GM19372 (cell line): ENCODE results near the gene ACTN1.

ENCODE experiments used
- ATAC-seq: cut with Tn5 transposase; IDR thresholded peaks from one replicate; pipeline ENCODE4 v1.9.1; 2021; ENCODE audit warnings: mild to moderate bottlenecking, low read depth, moderate library complexity; ENCODE audit not compliant: unreplicated experiment

ACTN1 gene

GRCh38 chr14:68938271-68939150, 40.6 kb downstream of the ACTN1 start:
- ATAC-seq, result no peak

DNA sequence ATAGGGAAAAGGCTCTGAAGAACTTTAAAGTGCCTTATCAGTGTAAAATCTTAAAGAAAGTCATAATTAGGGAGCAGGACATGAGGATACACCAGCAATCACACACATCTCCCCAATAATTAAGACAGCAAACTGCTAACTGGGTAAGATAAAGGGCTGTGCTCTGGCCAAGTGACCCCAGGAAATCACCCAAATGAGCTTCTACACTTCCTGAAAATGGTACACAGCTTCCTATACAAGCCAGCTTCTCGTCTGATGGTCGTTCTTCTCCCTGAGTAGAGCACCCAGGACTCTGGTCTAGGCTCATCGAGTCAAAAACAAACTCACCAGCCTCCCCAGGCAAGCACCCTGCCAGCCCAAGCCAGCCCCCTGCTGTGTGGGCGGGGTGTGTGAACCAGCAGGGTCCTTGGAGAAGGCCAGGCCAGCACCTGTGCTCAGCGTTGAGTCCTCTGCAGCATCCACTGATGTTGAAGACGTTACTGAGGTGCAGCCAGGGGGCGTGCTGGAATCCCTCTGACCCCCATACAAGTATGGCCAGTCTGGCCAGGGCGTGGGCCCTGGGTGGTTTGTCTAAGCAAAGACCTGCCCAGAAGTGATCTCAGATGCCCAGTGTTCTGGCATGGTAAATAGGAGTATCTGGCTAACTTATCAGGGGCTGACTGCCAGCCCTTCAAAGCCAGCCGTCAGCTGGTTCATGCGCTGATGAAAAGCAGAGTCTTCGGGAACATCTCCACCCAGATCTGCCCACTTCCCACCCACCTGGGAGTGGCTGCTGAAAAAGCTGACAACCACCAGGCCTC, 41.4 kb downstream of the ACTN1 start:
- ATAC-seq, result no peak

DNA sequence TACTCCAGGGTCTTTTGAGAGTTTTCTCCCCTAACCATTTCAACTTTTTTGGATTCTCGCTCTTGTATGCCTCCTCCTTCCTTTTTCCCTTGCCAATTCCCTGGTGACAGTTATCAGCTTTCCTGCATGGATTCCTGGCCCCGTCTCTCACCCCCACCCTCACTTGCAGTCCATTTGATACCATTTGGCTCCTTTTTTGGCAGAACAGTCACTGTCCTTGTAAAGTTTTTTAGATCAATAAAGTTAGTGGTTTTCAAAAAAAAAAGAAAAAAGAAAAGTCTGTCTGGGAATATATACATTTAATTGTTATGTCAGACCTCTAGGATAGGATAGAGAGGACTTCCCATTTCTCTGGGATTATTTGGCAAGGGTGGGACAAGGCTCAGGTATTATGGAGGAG, 42.1 kb downstream of the ACTN1 start:
- no peak for ATAC-seq

GRCh38 chr14:68936476-68936875, 42.6 kb downstream of the ACTN1 start:
- ATAC-seq, result no peak

DNA sequence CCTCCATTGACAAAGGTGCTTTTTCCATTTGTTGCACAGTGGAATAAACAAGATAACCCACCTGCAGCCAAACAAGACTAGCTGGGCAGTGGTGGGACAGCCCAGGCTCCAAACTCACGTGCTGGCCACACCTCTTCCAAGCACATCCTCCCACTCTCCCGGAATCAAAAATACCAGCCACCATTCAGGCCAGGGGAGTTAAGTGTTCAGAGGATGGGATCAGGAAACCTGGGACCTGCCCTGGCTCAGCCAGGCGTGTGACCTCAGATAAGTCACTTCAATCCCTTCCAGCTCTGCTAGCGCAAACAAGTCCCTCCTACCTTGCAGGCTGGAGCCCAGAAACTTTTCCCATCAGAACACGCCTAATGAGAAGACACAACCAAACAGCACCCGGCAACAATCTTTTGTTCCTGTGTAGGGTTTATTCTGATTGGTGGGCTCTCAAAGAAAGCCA, 43.3 kb downstream of the ACTN1 start:
- ATAC-seq, result no peak

GRCh38 chr14:68934066-68934465, 45.0 kb downstream of the ACTN1 start:
- no peak for ATAC-seq

GRCh38 chr14:68932686-68933085, 46.4 kb downstream of the ACTN1 start:
- ATAC-seq, result no peak

- no peak for ATAC-seq
Observed at GRCh38 chr14:68932231-68932630, 46.9 kb downstream of the ACTN1 start.

DNA sequence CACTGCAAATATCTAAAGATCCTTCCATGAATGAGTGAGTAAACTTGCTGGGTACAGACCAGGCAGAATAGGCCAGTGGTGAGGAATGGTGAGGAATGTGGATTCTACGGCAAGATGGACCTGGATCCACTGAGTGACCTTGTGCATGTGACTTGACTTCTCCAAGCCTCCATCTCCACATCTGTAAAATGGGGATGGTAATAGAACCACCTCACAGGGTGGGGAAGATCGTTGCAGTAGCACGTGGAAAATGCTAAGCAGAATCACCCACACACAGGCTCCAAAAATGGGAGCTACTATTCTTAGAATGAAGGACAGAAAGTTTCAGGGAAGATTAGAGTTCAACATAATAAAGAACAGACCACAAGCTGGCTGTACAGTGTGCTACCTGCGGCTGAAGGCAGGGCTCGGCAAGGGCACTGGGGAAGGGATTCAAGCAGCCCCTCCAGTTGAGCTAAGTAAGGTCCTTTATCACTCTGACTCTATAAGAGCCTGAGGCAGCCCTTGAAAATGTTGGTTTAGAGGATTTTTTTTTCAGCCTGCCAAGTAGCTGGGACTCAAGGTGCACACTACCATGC, 47.5 kb downstream of the ACTN1 start:
- ATAC-seq, result no peak

- no peak for ATAC-seq
Observed at GRCh38 chr14:68931063-68931462, 48.0 kb downstream of the ACTN1 start.

DNA sequence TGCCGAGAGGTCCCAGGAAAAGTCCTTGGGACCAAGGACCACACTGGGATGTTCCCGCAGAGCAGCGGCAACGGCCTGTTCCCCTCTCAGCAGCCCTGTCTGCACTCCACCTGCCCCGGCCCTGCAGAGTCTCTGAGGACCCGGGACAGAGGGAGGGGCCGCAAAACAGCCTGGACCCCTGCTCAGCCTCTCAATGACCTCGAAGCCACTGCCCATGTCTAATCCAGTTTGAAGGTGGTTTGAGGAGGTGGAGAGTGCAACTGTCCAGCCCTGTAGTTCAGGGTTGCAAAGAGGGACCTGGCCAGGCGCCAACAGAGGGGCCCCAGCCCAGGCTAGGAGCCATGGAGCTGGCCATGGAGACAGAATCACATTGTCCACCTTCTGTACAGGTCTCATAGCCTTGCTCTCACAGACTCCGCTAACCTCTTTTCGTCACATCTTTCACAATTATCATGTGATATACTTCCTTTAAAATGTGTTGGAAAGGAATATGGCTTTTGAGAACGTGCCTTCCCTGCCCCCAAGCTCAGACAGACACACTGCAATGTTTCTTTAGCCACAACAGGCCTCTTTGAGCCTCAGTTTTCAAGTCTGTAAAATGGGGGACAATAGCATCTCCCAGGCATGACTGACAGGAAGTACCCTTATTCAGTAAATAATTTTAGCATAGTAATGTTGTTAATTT, 49.3 kb downstream of the ACTN1 start:
- ATAC-seq, result no peak

DNA sequence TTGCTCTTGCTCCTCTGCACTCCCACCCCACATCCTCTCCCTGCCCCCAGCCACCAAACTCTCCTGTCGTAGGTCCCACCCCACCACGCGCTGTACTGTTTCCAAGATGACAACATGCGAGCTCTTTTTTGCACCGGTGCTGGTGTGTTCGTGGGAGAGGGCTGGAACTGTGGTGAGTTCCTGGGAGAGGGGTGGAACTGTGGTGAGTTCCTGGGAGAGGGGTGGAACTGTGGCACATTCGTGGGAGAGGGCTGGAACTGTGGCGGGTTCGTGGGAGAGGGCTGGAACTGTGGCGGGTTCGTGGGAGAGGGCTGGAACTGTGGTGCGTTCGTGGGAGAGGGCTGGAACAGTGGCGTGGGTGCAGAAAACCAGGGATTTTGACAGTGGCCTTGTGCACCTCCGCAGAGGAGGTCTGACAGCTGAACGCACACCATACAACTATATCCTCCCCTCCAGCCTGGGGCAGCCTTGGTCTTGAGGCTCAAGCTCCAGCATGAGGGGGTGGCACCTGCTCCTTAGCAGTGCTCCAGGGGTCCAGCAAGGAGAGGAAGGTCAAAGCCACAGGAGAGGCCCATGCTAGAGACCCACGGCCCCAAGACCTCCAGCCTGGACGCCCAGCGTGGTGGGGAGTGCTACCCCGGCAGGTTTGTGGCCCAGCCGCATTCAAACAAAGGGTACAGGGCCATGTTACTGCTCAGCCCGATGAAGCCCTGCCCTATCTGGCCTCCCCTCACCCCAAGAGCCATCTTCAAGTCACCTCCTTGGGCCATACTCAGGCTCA, 50.1 kb downstream of the ACTN1 start:
- no peak for ATAC-seq

GRCh38 chr14:68927956-68928675, 51.0 kb downstream of the ACTN1 start:
- ATAC-seq, result no peak

GRCh38 chr14:68927089-68927488, 52.0 kb downstream of the ACTN1 start:
- no peak for ATAC-seq

DNA sequence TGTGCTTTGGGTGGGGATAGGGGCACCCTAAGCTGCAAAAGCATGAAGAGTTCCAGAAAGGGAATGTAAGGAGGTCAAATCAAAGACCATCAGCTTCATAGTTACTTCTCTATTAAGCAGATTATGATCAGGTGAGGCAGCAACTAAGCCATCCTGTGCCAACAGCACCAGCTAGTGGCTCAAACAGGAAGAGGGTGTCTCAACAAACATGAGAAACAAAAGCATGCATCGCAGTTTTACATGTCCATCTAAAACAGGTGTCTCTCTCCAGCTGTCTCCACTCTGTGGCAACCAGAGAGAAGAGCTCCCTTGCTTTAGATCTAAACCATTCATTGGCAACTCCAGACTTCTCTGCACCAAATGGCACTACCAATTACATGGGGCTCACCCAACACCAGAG, 52.9 kb downstream of the ACTN1 start:
- ATAC-seq, result no peak

DNA sequence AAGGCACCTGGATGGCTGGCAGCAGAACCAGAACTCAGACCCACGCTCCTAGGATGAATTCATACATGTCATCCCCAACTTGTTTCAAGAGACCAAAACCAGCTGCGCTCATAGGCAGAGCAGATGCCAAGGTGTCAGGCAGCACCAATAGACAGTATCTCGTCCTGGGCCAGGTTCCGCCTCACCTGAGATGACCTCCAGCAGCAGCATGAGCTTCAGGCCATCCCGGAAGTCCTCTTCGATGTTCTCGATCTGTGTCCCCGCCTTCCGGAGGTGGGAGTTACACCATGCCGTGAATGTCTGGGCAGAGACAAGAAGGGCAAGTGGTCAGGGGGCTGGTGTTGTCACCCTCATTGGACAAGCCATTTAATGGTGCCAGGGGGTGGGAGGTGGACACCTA, 53.7 kb downstream of the ACTN1 start:
- no peak for ATAC-seq

- no peak for ATAC-seq
Observed at GRCh38 chr14:68924186-68925158, 54.6 kb downstream of the ACTN1 start.

- no peak for ATAC-seq
Observed at GRCh38 chr14:68922886-68923285, 56.2 kb downstream of the ACTN1 start.
